HG03469 (cell line): ENCODE measurements around the gene ZNF770.
"Not testable (repeated sequence)": the region's sequence is repeated elsewhere in the genome, so short reads cannot be mapped to it uniquely, and the experiment has no call there.

Source experiments
- ATAC-seq: cut with Tn5 transposase; IDR thresholded peaks from one replicate; pipeline ENCODE4 v1.9.1; 2021; ENCODE audit warnings: mild to moderate bottlenecking, moderate library complexity, moderate number of reproducible peaks; ENCODE audit not compliant: unreplicated experiment

Gene ZNF770

GRCh38 chr15:34976073-34976472 is 12.0 kb downstream of the ZNF770 start:
- ATAC-seq = no peak

GRCh38 chr15:34973512-34973911 is 14.6 kb downstream of the ZNF770 start:
- no peak for ATAC-seq

GRCh38 chr15:34970098-34970643 is 17.9 kb downstream of the ZNF770 start:
- ATAC-seq = not testable (repeated sequence)

GRCh38 chr15:34969340-34970097 is 18.6 kb downstream of the ZNF770 start, which contains the start of gene AQR:
Gene AQR (minus strand): TSS chr15:34969742. CDS start chr15:34969613, 129 bp downstream.
- ATAC-seq = peak; percentile 94

- ATAC-seq = no peak
Observed at GRCh38 chr15:34964277-34964676, 23.8 kb downstream of the ZNF770 start.

- ATAC-seq = no peak
Observed at GRCh38 chr15:34953851-34954250, 34.2 kb downstream of the ZNF770 start.

- ATAC-seq = no peak
Observed at GRCh38 chr15:34952481-34952880, 35.6 kb downstream of the ZNF770 start.

- ATAC-seq = no peak
Observed at GRCh38 chr15:34951993-34952392, 36.1 kb downstream of the ZNF770 start.

GRCh38 chr15:34944936-34945335 is 43.2 kb downstream of the ZNF770 start:
- ATAC-seq = no peak

- no peak for ATAC-seq
Observed at GRCh38 chr15:34943711-34944110, 44.4 kb downstream of the ZNF770 start.

GRCh38 chr15:34943264-34943663 is 44.8 kb downstream of the ZNF770 start:
- not testable (repeated sequence) for ATAC-seq

GRCh38 chr15:34942363-34942762 is 45.7 kb downstream of the ZNF770 start:
- no peak for ATAC-seq

- no peak for ATAC-seq
Observed at GRCh38 chr15:34941831-34942230, 46.3 kb downstream of the ZNF770 start.

- ATAC-seq = no peak
Observed at GRCh38 chr15:34941185-34941698, 46.8 kb downstream of the ZNF770 start.

- ATAC-seq = no peak
Observed at GRCh38 chr15:34933432-34933975, 54.6 kb downstream of the ZNF770 start.

- not testable (repeated sequence) for ATAC-seq
Observed at GRCh38 chr15:34928349-34928748, 59.7 kb downstream of the ZNF770 start.
